GM21526 (cell line): Measurements from ENCODE around the gene TTC28.

Experiments used
- ATAC-seq: cut with Tn5 transposase; IDR thresholded peaks from one replicate; pipeline ENCODE4 v1.9.1; 2021; ENCODE audit warnings: moderate library complexity; ENCODE audit not compliant: unreplicated experiment, low FRiP score

The TTC28 gene

GRCh38 chr22:28044546-28045173 is 635.0 kb downstream of the TTC28 start:
- no peak for ATAC-seq

- ATAC-seq = no peak
Measured at GRCh38 chr22:28043266-28043665, 636.4 kb downstream of the TTC28 start.

GRCh38 chr22:28034760-28035401 is 644.8 kb downstream of the TTC28 start:
- no peak for ATAC-seq

- no peak for ATAC-seq
Measured at GRCh38 chr22:28034145-28034759, 645.4 kb downstream of the TTC28 start.

- no peak for ATAC-seq
Measured at GRCh38 chr22:28032861-28033260, 646.8 kb downstream of the TTC28 start.

GRCh38 chr22:28031383-28031922 is 648.2 kb downstream of the TTC28 start:
- no peak for ATAC-seq

GRCh38 chr22:28030473-28030872 is 649.2 kb downstream of the TTC28 start:
- no peak for ATAC-seq

GRCh38 chr22:28029956-28030355 is 649.7 kb downstream of the TTC28 start:
- ATAC-seq = no peak

GRCh38 chr22:28029201-28029948 is 650.3 kb downstream of the TTC28 start:
- no peak for ATAC-seq

- ATAC-seq = no peak
Measured at GRCh38 chr22:28027453-28028448, 651.9 kb downstream of the TTC28 start.

GRCh38 chr22:28025866-28026575 is 653.6 kb downstream of the TTC28 start:
- no peak for ATAC-seq

GRCh38 chr22:28025333-28025732 is 654.3 kb downstream of the TTC28 start:
- no peak for ATAC-seq

- ATAC-seq = no peak
Measured at GRCh38 chr22:28024422-28024888, 655.2 kb downstream of the TTC28 start.

GRCh38 chr22:28023774-28024173 is 655.9 kb downstream of the TTC28 start:
- ATAC-seq = no peak

- ATAC-seq = no peak
Measured at GRCh38 chr22:28023036-28023435, 656.6 kb downstream of the TTC28 start.

GRCh38 chr22:28021998-28022660 is 657.5 kb downstream of the TTC28 start:
- no peak for ATAC-seq

- no peak for ATAC-seq
Measured at GRCh38 chr22:28021116-28021997, 658.3 kb downstream of the TTC28 start.
